ENCODE measurements around the gene SPCS1. TPM values are rescaled to one million over a fixed set of nuclear protein-coding genes. Genes with fewer than 3 reads are reported as not detected.
A peak's percentile ranks its signal among the peaks of the same experiment; 100 is the strongest.

SPCS1 gene
- total RNA-seq, 4 donors from 2014 or later = 33.8 to 123 (median 65.3) TPM

DNA sequence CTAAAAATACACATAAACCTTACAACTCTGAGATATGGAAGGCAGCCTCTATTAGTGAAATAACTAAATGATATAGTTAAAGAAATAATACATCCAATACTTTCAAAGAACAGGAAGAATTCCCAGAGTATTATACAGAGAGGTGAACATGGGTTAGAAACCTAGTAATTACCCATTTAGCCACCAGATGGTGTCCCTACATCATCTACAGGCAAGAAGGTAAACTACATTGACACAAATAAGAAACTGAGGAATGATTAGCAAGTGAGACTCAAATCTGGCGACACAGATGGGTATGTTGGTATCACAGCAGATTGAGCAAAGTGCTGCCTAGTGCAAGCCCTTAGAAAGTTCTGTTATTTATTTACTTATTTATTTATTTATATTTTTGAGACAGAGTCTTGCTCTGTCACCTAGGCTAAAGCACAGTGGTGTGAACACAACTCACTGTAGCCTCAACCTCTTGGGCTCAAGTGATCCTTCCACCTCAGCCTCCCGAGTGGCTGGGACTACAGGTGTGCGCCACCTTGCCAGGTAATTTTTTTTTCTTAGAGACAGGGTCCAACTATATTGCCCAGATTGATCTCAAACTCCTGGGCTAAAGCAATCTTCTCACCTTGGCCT, 36.6 kb downstream of the SPCS1 start:
- H3K4me1 ChIP-seq = no peaks in the 10 kb centered on the region
- H3K36me3 ChIP-seq = peaks cover 0 to 76% (median 0%) of the 10 kb centered on the region in 3 donors
- DNase-seq = no peak
- no peaks in the 10 kb centered on the region for H3K27me3 ChIP-seq
- no peaks in the 10 kb centered on the region for H3K9me3 ChIP-seq
- no peak overlapping the region for H3K27ac ChIP-seq
- H3K4me3 ChIP-seq = no peak overlapping the region
- TF ChIP-seq, protein P1, sequence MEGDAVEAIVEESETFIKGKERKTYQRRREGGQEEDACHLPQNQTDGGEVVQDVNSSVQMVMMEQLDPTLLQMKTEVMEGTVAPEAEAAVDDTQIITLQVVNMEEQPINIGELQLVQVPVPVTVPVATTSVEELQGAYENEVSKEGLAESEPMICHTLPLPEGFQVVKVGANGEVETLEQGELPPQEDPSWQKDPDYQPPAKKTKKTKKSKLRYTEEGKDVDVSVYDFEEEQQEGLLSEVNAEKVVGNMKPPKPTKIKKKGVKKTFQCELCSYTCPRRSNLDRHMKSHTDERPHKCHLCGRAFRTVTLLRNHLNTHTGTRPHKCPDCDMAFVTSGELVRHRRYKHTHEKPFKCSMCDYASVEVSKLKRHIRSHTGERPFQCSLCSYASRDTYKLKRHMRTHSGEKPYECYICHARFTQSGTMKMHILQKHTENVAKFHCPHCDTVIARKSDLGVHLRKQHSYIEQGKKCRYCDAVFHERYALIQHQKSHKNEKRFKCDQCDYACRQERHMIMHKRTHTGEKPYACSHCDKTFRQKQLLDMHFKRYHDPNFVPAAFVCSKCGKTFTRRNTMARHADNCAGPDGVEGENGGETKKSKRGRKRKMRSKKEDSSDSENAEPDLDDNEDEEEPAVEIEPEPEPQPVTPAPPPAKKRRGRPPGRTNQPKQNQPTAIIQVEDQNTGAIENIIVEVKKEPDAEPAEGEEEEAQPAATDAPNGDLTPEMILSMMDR (IDR thresholded peaks at IDR 0.05) = peak in 5 of 6 experiments; percentile 21 to 76 (median 65)
- no peak for TF ChIP-seq POLR2A (IDR thresholded peaks at IDR 0.05)

- Histone ChIP-seq H3K27ac (no peak overlapping the region), H3K36me3 (peaks cover 0 to 73% (median 0%) of the 10 kb centered on the region in 3 donors), H3K4me1 (no peaks in the 10 kb centered on the region), H3K4me3 (no peak overlapping the region), H3K27me3 (no peaks in the 10 kb centered on the region), H3K9me3 (no peaks in the 10 kb centered on the region)
- no peak for DNase-seq
- TF ChIP-seq, protein P1 (IDR thresholded peaks at IDR 0.05) = no peak
- no peak for TF ChIP-seq POLR2A (IDR thresholded peaks at IDR 0.05)
These were observed 37.2 kb downstream of the SPCS1 start for GRCh38 chr3:52743152-52743551.

DNA sequence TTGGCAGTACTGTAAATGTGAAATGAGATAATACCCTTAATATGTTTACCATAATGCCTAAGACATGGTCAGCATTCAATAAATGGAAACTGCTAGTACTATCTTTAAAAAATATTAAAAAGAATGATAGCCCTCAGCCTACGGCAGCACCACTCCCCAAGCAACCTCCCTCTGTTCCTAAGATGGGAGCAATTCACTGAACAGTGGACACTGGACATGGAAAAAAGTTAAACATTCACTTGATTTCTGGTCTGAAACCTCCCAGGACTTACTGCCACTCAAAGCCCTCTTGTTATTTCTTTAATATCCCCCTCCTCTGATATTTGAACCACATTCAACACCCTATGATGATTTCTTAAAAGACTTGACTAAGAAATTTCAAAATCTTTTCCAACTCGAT, 37.8 kb downstream of the SPCS1 start:
- Histone ChIP-seq H3K27me3 (no peaks in the 10 kb centered on the region), H3K4me1 (no peaks in the 10 kb centered on the region), H3K27ac (no peak overlapping the region), H3K4me3 (no peak overlapping the region), H3K36me3 (peaks cover 0 to 74% (median 0%) of the 10 kb centered on the region in 3 donors), H3K9me3 (no peaks in the 10 kb centered on the region)
- DNase-seq = no peak
- no peak for TF ChIP-seq POLR2A (IDR thresholded peaks at IDR 0.05)
- TF ChIP-seq, protein P1 (IDR thresholded peaks at IDR 0.05) = no peak

- Histone ChIP-seq H3K36me3 (peaks cover 0 to 72% (median 0%) of the 10 kb centered on the region in 3 donors), H3K27ac (no peak overlapping the region)
These were observed 46.2 kb downstream of the SPCS1 start for GRCh38 chr3:52752045-52752660.

DNA sequence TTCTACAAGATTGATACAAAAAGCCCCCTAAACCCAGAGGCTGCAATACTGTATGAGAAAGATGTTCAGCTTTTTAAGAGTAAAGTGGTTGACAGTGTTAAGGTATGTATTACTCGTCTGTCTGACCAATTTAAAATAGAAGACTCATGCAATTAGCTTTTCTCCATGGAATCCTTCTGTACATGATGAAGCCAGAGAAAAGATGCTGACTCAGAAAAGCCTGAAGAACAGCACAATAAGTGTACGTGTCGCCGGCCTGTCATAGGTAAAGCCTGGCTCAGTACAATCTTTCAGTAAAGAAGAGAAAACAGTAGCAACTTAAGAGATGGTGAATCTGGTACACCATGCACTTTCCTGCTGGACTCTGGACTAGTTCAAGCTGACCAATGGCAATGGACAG, 48.5 kb downstream of the SPCS1 start:
- Histone ChIP-seq H3K4me1 (no peaks in the 10 kb centered on the region), H3K9me3 (no peaks in the 10 kb centered on the region), H3K27ac (no peak overlapping the region), H3K4me3 (no peak overlapping the region), H3K27me3 (no peaks in the 10 kb centered on the region), H3K36me3 (peaks cover 0 to 73% (median 0%) of the 10 kb centered on the region in 3 donors)
- DNase-seq = no peak
- TF ChIP-seq, protein P1 (IDR thresholded peaks at IDR 0.05) = no peak
- TF ChIP-seq POLR2A (IDR thresholded peaks at IDR 0.05) = no peak

More at GRCh38 chr3:52752045-52752660, 46.2 kb downstream of the SPCS1 start:
- no peaks in the 10 kb centered on the region for H3K4me1 ChIP-seq
- no peak for DNase-seq
- H3K27me3 ChIP-seq = no peaks in the 10 kb centered on the region
- TF ChIP-seq, protein P1 (IDR thresholded peaks at IDR 0.05) = no peak
- TF ChIP-seq POLR2A (IDR thresholded peaks at IDR 0.05) = no peak
- H3K9me3 ChIP-seq = no peaks in the 10 kb centered on the region
- H3K4me3 ChIP-seq = no peak overlapping the region
